ENCODE results near the gene TTLL8.

Gene TTLL8

GRCh38 chr22:50016988-50017700 is 41.0 kb downstream of the TTLL8 start:
- peak; percentile 50 for DNase-seq (ENCODE audit: low spot score)

- no peak for DNase-seq (ENCODE audit: low spot score)
These were observed 41.6 kb downstream of the TTLL8 start for GRCh38 chr22:50016308-50016987.

- no peak for DNase-seq (ENCODE audit: low spot score)
These were observed 42.4 kb downstream of the TTLL8 start for GRCh38 chr22:50015451-50016307.

GRCh38 chr22:50014655-50015401 is 43.3 kb downstream of the TTLL8 start:
- no peak for DNase-seq (ENCODE audit: low spot score)

- DNase-seq (ENCODE audit: low spot score), result no peak
These were observed 44.0 kb downstream of the TTLL8 start for GRCh38 chr22:50014053-50014501.

GRCh38 chr22:50012211-50013181 is 45.6 kb downstream of the TTLL8 start, which contains the start of gene IL17REL:
Gene IL17REL, minus strand, starts transcription at chr22:50012765. Its CDS starts 119 bp downstream, at chr22:50012646.
- no peak for DNase-seq (ENCODE audit: low spot score)

GRCh38 chr22:50011447-50012210 is 46.5 kb downstream of the TTLL8 start:
- DNase-seq (ENCODE audit: low spot score), result no peak

- DNase-seq (ENCODE audit: low spot score), result peak; percentile 43
These were observed 47.2 kb downstream of the TTLL8 start for GRCh38 chr22:50010676-50011446.

GRCh38 chr22:50009765-50010675 is 48.1 kb downstream of the TTLL8 start:
- no peak for DNase-seq (ENCODE audit: low spot score)

- DNase-seq (ENCODE audit: low spot score), result no peak
These were observed 48.8 kb downstream of the TTLL8 start for GRCh38 chr22:50009251-50009650.

- no peak for DNase-seq (ENCODE audit: low spot score)
These were observed 49.7 kb downstream of the TTLL8 start for GRCh38 chr22:50008151-50009040.

- no peak for DNase-seq (ENCODE audit: low spot score)
These were observed 51.0 kb downstream of the TTLL8 start for GRCh38 chr22:50007057-50007511.

- no peak for DNase-seq (ENCODE audit: low spot score)
These were observed 53.2 kb downstream of the TTLL8 start for GRCh38 chr22:50004918-50005317.

GRCh38 chr22:50002791-50003190 is 55.3 kb downstream of the TTLL8 start:
- DNase-seq (ENCODE audit: low spot score), result no peak

GRCh38 chr22:50001388-50002231 is 56.5 kb downstream of the TTLL8 start:
- DNase-seq (ENCODE audit: low spot score), result no peak
